Mesendoderm (in vitro differentiated cells): ENCODE data around the gene MTPN.

Experiments used
- DNase-seq: peaks from one replicate; pipeline ENCODE4 v3.0.0; 2013
- H2AK5ac ChIP-seq: 2 replicates; pipeline ENCODE4 v1.6.1; 2013; ENCODE audit warnings: low read length, inconsistent platforms
- H2BK120ac ChIP-seq: 2 replicates; pipeline ENCODE4 v1.6.1; 2013; ENCODE audit warnings: low read depth, mild to moderate bottlenecking, low read length, moderate library complexity, mixed read lengths
- H2BK15ac ChIP-seq: replicated peaks from 2 replicates; pipeline ENCODE4 v1.6.1; 2013; ENCODE audit warnings: low read depth, mild to moderate bottlenecking, moderate library complexity
- H2BK5ac ChIP-seq: 2 replicates; pipeline ENCODE4 v1.6.1; 2013; ENCODE audit warnings: low read length, inconsistent platforms
- H3K18ac ChIP-seq: 2 replicates; pipeline ENCODE4 v1.6.1; 2013; ENCODE audit warnings: mild to moderate bottlenecking, low read length, mixed read lengths
- H3K23ac ChIP-seq: one replicate; pipeline ENCODE4 v1.6.1; 2013; ENCODE audit warnings: low read length
- H3K27ac ChIP-seq: 2 replicates; pipeline ENCODE4 v1.5.1; 2013; ENCODE audit warnings: low read depth, mild to moderate bottlenecking, inconsistent platforms, low read length, moderate library complexity
- H3K27me3 ChIP-seq: 2 replicates; pipeline ENCODE4 v1.6.1; 2013; ENCODE audit warnings: low read length, control low read depth, mild to moderate bottlenecking, inconsistent platforms; ENCODE audit not compliant: insufficient read depth, poor library complexity
- H3K36me3 ChIP-seq: 2 replicates; pipeline ENCODE4 v1.6.1; 2013; ENCODE audit warnings: low read length, inconsistent platforms; ENCODE audit not compliant: control insufficient read depth, insufficient read depth
- H3K4ac ChIP-seq: one replicate; pipeline ENCODE4 v1.6.1; 2013; ENCODE audit warnings: low read depth, mild to moderate bottlenecking, low read length, moderate library complexity
- H3K4me1 ChIP-seq: 2 replicates; pipeline ENCODE4 v1.6.1; 2013; ENCODE audit warnings: low read depth, low read length, inconsistent platforms; ENCODE audit not compliant: control insufficient read depth
- H3K4me2 ChIP-seq: 2 replicates; pipeline ENCODE4 v1.6.1; 2013; ENCODE audit warnings: low read length
- H3K4me3 ChIP-seq: 2 replicates; pipeline ENCODE4 v1.5.1; 2013; ENCODE audit warnings: mild to moderate bottlenecking, low read length
- H3K56ac ChIP-seq: one replicate; pipeline ENCODE4 v1.6.1; 2013; ENCODE audit warnings: low read length
- H3K79me1 ChIP-seq: 2 replicates; pipeline ENCODE4 v1.6.1; 2013; ENCODE audit warnings: low read length, inconsistent platforms
- H3K79me2 ChIP-seq: 2 replicates; pipeline ENCODE4 v1.6.1; 2013; ENCODE audit warnings: mild to moderate bottlenecking, low read length; ENCODE audit not compliant: control insufficient read depth, insufficient read depth
- H3K9ac ChIP-seq: 2 replicates; pipeline ENCODE4 v1.6.1; 2013; ENCODE audit warnings: low read length, inconsistent platforms
- H4K5ac ChIP-seq: one replicate; pipeline ENCODE4 v1.6.1; 2013; ENCODE audit warnings: low read length
- H4K8ac ChIP-seq: one replicate; pipeline ENCODE4 v1.6.1; 2013; ENCODE audit warnings: low read depth, mild to moderate bottlenecking, control low read depth, low read length, moderate library complexity
- WGBS: extraction: QIAGEN DNeasy Blood & Tissue Kit; methylation state at CpG from one replicate; pipeline ENCODE4 v1.1.7; 2013; ENCODE audit warnings: low lambda C conversion rate, missing lambda C conversion rate; ENCODE audit not compliant: insufficient coverage; ENCODE audit errors: extremely low coverage; 5-methylcytosine and 5-hydroxymethylcytosine counted together

MTPN gene

DNA sequence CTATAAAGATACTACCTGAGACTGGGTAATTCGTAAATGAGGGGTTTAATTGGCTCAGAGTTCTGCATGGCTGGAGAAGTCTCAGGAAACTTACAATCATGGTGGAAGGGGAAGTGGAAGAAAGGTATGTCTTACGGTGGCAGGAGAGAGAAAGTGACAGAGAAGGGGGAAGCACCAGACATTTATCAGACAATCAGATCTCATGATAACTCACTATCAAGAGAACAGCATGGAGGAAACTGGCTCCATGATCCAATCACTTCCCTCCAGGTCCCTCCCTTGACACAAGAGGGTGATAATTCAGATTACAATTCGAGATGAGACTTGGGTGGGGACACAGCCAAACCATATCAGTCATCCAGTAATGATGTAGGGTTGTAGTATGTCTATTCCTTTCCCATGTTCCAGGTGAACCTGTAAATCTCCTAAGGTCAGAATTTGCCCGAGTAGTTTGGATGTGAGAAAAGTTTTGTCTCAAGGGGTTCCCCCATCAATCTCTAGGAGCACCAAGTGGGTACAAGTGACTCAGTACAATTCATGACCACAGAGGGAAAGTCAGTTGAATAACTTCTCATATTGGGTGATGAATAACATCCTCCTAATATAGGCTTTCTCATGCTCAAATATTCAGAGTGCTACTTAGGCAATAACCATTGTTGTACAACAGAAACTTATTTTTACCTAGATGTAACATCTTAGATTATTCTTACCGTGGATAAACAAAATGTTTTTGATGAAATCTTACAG lies 39.7 kb upstream of the MTPN start:
- H3K18ac ChIP-seq: no peak overlapping the region
- H4K5ac ChIP-seq: no peak overlapping the region
- H3K23ac ChIP-seq: no peak overlapping the region
- H3K27me3 ChIP-seq: no peaks in the 10 kb centered on the region
- H3K27ac ChIP-seq: no peak overlapping the region
- no peak overlapping the region for H3K4me3 ChIP-seq
- no peaks in the 10 kb centered on the region for H3K36me3 ChIP-seq
- no peak overlapping the region for H4K8ac ChIP-seq
- H2BK120ac ChIP-seq: no peak overlapping the region
- no peaks in the 10 kb centered on the region for H3K4me1 ChIP-seq
- peak; percentile 12 for DNase-seq
- no peak overlapping the region for H2AK5ac ChIP-seq
- H2BK15ac ChIP-seq: no peak overlapping the region
- no peak overlapping the region for H3K56ac ChIP-seq
- no peaks in the 10 kb centered on the region for H3K79me1 ChIP-seq
- no peak overlapping the region for H3K4ac ChIP-seq
- H2BK5ac ChIP-seq: no peak overlapping the region
- no peak overlapping the region for H3K4me2 ChIP-seq
- H3K9ac ChIP-seq: no peak overlapping the region
- no CpG with 5 or more reads among the region's 5 CpGs for WGBS
- no peaks in the 10 kb centered on the region for H3K79me2 ChIP-seq

DNA sequence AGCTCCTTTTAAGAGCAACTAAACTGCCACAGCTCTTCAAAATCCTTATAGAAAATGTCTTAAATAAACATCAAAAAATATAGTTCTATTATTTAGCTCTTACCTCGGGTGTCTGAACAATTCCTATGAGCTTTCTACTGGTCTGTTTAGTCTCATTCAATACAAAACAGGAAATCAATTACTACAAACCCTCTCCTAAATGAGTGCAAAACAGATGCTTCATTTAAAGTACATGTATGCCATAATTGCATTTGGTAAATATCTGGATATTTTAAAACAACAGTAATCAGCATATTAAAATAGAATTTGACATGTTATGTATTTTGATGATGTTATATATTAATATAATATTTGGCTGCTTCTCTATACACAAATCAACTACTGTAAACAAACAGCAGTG lies 38.5 kb upstream of the MTPN start:
- no CpG with 5 or more reads among the region's 1 CpG for WGBS

DNA sequence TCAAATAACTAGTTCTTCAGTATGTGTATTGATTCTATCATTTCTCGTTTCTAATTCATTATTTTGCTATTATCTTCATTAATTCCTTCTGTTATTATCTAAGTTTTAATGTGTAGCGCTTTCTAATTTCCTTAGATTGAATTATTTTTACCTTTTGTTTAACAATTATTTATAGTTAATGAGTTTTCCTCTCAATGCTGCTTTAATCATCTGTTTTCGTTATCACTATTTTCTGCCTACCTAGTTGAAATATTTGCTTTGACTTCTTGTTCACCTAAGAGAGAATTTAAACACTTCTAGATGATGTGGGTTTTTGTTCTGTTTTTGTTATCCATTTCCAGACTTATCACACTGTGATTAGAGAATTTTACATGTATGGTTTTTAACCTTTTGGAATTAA lies 37.5 kb upstream of the MTPN start:
- Histone ChIP-seq H3K27me3 (no peaks in the 10 kb centered on the region), H3K4me2 (no peak overlapping the region), H2BK120ac (no peak overlapping the region), H2AK5ac (no peak overlapping the region), H3K18ac (no peak overlapping the region), H3K4me1 (no peaks in the 10 kb centered on the region), H3K79me2 (no peaks in the 10 kb centered on the region), H3K79me1 (no peaks in the 10 kb centered on the region), H4K5ac (no peak overlapping the region), H2BK15ac (no peak overlapping the region), H4K8ac (no peak overlapping the region), H3K4ac (no peak overlapping the region), H3K56ac (no peak overlapping the region), H3K9ac (no peak overlapping the region), H3K4me3 (no peak overlapping the region), H2BK5ac (no peak overlapping the region), H3K27ac (no peak overlapping the region), H3K36me3 (no peaks in the 10 kb centered on the region), H3K23ac (no peak overlapping the region)
- WGBS: no CpG with 5 or more reads among the region's 3 CpGs
- no peak for DNase-seq

More for the DNA sequence above, 38.5 kb upstream of the MTPN start:
- H3K9ac ChIP-seq: no peak overlapping the region
- no peak overlapping the region for H3K27ac ChIP-seq
- H4K8ac ChIP-seq: no peak overlapping the region
- no peaks in the 10 kb centered on the region for H3K79me2 ChIP-seq
- H3K4me3 ChIP-seq: no peak overlapping the region
- H2AK5ac ChIP-seq: no peak overlapping the region
- DNase-seq: no peak
- no peak overlapping the region for H2BK5ac ChIP-seq
- H3K23ac ChIP-seq: no peak overlapping the region
- H3K36me3 ChIP-seq: no peaks in the 10 kb centered on the region
- H3K4me2 ChIP-seq: no peak overlapping the region
- no peak overlapping the region for H4K5ac ChIP-seq
- no peak overlapping the region for H2BK15ac ChIP-seq
- no peak overlapping the region for H3K18ac ChIP-seq
- no peaks in the 10 kb centered on the region for H3K79me1 ChIP-seq
- H3K4ac ChIP-seq: no peak overlapping the region
- H3K27me3 ChIP-seq: no peaks in the 10 kb centered on the region
- H2BK120ac ChIP-seq: no peak overlapping the region
- no peak overlapping the region for H3K56ac ChIP-seq
- no peaks in the 10 kb centered on the region for H3K4me1 ChIP-seq

DNA sequence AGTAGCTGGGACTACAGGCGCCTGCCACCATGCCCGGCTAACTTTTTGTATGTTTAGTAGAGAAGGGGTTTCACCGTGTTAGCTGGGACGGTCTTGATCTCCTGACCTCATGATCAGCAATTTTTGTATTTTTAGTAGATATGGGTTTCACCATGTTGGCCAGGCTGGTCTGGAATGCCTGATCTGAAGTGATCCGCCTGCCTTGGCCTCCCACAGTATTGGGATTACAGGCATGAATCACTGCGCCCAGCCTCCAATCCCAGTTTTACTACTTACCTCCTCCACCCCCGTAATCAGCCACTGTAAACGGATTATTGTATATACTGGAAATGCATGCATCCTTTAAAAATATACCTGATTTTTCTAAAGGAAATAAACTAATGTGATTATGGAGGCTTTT lies 35.1 kb upstream of the MTPN start:
- H4K5ac ChIP-seq: no peak overlapping the region
- no peak overlapping the region for H3K27ac ChIP-seq
- no peak overlapping the region for H3K4ac ChIP-seq
- H3K9ac ChIP-seq: no peak overlapping the region
- H3K36me3 ChIP-seq: no peaks in the 10 kb centered on the region
- no peak for DNase-seq
- H3K4me1 ChIP-seq: no peaks in the 10 kb centered on the region
- no peak overlapping the region for H2AK5ac ChIP-seq
- no peaks in the 10 kb centered on the region for H3K27me3 ChIP-seq
- H2BK5ac ChIP-seq: no peak overlapping the region
- no peak overlapping the region for H3K56ac ChIP-seq
- no peaks in the 10 kb centered on the region for H3K79me1 ChIP-seq
- no peak overlapping the region for H4K8ac ChIP-seq
- no peaks in the 10 kb centered on the region for H3K79me2 ChIP-seq
- H3K18ac ChIP-seq: no peak overlapping the region
- H3K4me2 ChIP-seq: no peak overlapping the region
- no peak overlapping the region for H3K4me3 ChIP-seq
- H3K23ac ChIP-seq: no peak overlapping the region
- H2BK15ac ChIP-seq: no peak overlapping the region
- H2BK120ac ChIP-seq: no peak overlapping the region
- no CpG with 5 or more reads among the region's 8 CpGs for WGBS

DNA sequence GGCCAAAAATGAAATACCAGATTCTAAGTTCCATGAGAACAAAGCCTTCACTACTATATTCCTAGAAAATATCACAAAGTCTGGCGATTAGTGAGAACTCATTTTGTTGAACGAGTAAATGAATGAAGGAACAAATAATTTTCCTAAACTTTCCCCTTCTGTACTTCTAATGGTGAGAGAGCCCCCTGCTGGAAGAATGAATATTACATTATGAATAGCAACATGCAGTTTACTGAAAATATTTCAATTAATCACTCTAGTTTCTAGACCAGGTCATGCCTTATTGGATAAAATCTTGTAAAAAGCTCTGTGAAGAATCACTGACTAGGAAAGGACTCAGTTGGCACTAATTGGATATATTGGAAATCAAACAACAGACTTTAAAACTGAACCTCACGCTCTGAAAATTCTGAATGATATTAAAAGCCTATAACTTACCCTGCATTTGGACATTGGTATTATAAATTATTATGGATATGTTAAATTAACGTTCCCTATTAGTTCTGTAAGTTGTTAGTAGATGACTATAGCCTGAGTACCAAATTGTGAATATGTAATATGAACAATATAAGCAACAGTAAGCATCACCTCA lies 32.4 kb upstream of the MTPN start:
- no peak overlapping the region for H3K27ac ChIP-seq
- H3K36me3 ChIP-seq: no peaks in the 10 kb centered on the region
- H3K27me3 ChIP-seq: no peaks in the 10 kb centered on the region
- H3K23ac ChIP-seq: no peak overlapping the region
- no peaks in the 10 kb centered on the region for H3K79me1 ChIP-seq
- no peak overlapping the region for H3K18ac ChIP-seq
- H2AK5ac ChIP-seq: no peak overlapping the region
- H2BK15ac ChIP-seq: no peak overlapping the region
- H3K4ac ChIP-seq: no peak overlapping the region
- no peak overlapping the region for H3K4me3 ChIP-seq
- WGBS: no CpG with 5 or more reads among the region's 4 CpGs
- no peak overlapping the region for H3K4me2 ChIP-seq
- no peak overlapping the region for H2BK120ac ChIP-seq
- H3K4me1 ChIP-seq: no peaks in the 10 kb centered on the region
- no peak overlapping the region for H2BK5ac ChIP-seq
- peak; percentile 40 for DNase-seq
- H4K8ac ChIP-seq: no peak overlapping the region
- no peak overlapping the region for H4K5ac ChIP-seq
- H3K79me2 ChIP-seq: no peaks in the 10 kb centered on the region
- no peak overlapping the region for H3K9ac ChIP-seq
- H3K56ac ChIP-seq: no peak overlapping the region

DNA sequence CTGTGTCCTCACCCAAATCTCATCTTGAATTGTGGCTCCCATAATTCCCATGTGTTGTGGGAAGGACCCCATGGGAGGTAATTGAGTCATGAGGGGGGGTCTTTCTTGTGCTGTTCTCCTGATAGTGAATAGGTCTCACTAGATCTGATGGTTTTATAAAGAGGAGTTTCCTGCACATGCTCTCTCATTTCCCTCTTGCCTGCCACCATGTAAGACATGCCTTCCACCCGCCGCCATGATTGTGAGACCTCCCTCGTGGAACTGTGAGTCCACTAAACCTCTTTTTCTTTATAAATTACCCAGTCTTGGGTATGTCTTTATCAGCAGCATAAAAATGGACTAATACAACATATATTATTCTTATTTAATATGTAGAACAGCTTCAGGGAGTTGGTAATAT lies 29.0 kb upstream of the MTPN start:
- Histone ChIP-seq H3K4me3 (no peak overlapping the region), H3K79me1 (no peaks in the 10 kb centered on the region), H2BK15ac (no peak overlapping the region), H3K9ac (no peak overlapping the region), H4K8ac (no peak overlapping the region), H3K4me2 (no peak overlapping the region), H2BK5ac (no peak overlapping the region), H3K36me3 (no peaks in the 10 kb centered on the region), H3K4ac (no peak overlapping the region), H4K5ac (no peak overlapping the region), H3K4me1 (no peaks in the 10 kb centered on the region), H3K23ac (no peak overlapping the region), H3K56ac (no peak overlapping the region), H2AK5ac (no peak overlapping the region), H2BK120ac (no peak overlapping the region), H3K18ac (no peak overlapping the region), H3K79me2 (no peaks in the 10 kb centered on the region), H3K27ac (no peak overlapping the region), H3K27me3 (no peaks in the 10 kb centered on the region)
- DNase-seq: no peak
- no CpG with 5 or more reads among the region's 3 CpGs for WGBS
